Measurements from ENCODE around the gene ANO3.
"Not testable (repeated sequence)": the region's sequence is repeated elsewhere in the genome, so short reads cannot be mapped to it uniquely, and the experiment has no call there.

The ANO3 gene

DNA sequence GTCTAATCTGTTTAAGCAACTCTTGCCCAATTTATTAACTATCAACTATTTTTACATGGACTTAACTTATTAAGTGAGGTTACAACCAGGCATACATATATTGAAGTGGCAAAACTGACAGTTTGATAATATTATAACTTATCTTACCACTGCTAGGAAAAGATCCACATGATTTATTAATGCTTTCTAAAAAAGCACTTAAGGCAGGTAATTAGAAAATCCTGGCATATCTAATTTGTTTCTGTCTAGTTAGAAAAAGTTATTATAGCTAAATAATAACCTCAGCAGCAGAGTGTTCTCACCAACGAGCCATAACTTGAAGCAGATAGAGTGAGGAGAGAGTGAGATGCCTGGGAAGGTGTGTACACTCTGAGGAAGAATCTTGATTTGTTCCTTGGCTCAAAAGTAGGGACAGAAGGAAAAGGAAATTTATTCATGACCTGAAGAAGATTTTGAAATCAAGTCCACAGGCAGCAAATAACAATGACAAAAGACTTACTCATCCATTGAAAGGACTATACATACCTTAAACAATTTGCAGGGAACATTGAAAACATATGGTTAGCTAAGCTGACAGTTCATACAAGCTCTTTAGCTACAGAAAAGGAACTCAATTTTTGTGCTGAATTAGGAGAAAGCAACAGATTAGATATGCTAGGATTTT is 247.2 kb downstream of the ANO3 start:
- DNase-seq, result no peak

DNA sequence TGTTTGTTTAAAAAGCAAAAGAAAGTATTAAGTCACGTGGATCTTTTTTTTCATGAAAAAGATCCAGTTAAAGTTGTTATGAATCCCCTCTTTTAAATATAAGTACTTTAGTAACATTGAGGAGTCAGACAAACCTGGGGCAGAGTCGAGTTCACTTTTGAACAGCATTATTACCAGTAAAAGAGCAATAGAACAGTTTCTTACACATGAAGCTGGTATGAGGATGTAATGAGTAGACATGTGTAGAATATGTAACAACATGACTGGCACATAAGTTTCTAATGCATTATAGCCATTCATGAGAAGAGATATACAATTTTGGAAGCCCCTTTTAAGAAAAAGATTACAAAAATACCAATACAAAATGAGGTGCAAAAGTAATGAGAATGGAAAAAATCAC is 247.8 kb downstream of the ANO3 start:
- DNase-seq, result no peak

DNA sequence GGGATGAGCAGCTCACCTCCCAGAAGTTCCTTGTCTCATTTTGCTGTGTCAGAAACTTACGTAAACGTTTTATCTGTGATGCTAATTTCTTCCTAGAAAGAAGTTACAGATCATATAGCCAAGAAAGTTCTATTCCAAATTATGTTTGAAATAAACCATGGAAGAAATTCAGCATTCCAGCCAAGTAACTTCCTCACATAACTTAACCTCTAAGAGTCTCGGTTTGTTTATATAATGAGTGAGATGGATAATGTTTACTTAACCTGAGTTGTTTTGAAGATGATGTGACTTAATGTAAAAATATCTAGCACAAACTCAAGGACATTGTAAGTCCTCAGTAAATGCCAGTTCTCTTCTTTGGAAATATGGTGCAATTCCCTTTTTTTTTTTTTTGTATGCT is 249.0 kb downstream of the ANO3 start:
- no peak for DNase-seq

DNA sequence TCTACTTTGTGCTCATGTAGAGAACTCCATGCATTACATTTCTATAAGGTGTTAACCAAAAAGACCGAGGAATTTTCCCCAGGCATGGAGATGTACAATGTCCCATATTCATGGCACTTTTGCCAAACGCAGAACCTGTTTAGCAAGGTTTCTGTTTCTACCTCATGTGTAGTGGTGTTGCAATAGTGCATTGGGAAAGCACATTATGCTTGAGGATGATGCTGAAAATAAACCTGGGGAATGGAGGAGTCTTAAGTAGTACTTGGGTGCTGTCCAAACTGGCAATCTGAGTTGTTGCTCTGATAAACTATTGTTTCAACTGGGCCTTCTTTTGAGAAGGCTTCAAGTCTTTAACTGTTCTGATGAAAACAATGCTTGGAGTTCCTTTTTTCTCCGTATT is 251.6 kb downstream of the ANO3 start:
- DNase-seq, result no peak

DNA sequence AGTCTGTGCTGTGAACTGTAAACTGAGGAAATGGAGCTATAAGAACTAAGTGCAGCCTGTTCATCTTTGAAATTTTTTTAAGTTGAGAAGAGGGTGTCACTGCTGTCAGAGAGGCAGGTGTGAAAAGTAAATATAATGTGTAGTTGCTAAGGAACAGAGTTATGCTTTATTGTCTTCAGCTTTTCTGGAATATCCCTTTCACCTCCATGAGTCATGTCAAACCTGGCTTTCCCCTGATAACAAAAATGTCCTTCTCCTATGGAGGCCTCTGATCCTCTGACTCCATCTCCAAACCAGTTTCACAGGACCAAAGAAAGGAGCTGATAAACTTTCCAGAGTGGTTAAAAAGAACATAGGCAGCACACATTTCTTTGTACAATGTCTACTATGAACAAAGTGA is 252.9 kb downstream of the ANO3 start:
- DNase-seq, result no peak

DNA sequence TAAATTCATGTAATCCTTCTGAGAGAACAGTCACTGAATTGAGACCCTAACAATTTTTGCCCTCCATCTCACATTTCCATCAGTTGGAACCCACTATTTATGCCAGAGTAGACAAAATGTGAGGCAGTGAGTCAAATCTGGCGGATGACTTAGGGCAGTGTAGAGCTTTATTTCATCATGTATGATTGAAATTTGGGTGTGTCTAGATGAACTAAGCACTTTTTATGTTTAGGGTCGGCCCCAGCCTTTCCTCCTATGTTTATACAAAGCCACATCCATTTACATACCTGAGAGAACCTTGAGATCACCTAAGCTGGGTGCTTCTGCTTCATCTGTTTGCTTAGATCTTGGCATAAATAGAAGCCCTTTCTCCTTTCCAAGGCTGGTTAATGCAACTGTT is 255.1 kb downstream of the ANO3 start:
- DNase-seq, result no peak

DNA sequence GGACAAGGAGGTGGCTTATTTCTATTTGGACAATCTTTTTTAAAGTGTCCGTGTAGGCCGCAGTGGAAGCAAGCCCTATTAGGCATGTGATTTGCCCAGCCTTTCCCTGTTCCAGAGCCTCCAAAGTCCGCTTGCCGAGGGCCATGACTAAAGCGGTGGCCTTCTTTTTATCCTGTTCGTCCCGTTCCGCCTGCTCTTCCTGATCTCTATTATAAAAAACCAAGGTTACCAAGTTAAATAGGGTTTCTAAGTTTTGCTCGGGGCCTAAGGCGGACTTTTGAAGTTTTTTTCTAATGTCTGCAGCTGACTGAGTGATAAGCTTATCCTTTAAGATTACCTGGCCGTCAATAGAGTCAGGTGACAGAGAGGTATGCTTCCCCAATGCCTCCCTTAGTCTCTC is 261.8 kb downstream of the ANO3 start:
- DNase-seq, result no peak

DNA sequence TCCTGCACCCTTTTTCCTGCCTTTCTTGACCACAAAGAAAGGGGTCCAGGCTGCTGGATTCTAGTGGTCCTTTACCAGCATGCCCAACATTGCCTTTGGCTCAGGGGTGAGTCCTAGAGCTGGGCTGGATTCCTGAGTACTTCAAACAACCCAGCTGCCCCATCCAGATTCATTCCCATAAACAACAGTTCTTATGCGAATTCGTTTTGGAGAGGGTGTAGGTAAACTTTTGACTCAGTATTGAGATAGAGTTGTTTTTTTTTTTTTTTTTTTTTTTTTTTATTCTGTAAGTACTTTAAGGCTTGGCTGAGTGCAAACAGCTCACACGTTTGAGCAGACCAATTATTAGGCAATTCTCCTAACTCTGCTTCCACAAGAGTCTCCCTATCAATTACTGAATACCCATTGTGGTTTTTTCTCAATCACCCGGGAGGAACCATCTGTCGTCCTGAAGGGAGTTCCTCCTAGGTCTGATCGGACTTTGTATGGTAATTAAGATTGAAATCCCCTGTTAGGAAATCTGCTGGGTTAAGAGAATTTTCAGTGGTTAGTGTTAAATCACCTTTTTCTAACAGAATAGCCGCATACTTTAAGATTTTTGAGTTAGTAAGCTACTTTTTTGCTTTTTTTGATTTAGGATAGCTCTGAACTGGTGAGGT is 263.4 kb downstream of the ANO3 start:
- DNase-seq, result not testable (repeated sequence)

DNA sequence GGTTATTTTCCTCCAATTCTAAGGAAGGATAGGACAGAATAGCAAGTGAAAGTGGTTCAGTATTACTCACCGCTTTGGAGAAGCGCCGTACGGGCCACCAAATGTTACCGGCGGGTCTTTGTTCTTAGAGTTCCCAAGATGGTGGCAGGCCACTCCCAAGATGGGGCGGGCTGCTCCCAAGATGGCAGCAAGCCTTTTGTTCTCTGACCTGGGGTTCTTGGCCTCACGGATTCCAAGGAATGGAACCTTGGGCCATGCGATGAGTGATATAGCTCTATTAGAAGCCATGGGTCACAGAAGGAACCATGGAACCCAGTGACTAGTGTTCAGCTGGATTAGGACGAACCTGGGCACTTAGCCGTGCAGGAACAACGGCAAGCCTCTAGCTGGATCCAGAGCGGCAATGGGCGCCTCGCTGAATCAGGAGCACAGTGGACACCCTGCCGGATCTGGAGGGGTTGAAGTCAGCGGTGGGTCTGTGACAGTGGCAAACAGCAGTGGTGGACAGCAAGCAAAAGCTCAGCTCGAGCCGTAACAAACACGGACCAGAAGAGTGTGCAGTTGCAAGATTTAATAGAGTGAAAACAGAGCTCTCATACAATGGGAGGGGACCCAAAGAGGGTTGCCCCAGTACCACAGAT is 265.2 kb downstream of the ANO3 start:
- not testable (repeated sequence) for DNase-seq

DNA sequence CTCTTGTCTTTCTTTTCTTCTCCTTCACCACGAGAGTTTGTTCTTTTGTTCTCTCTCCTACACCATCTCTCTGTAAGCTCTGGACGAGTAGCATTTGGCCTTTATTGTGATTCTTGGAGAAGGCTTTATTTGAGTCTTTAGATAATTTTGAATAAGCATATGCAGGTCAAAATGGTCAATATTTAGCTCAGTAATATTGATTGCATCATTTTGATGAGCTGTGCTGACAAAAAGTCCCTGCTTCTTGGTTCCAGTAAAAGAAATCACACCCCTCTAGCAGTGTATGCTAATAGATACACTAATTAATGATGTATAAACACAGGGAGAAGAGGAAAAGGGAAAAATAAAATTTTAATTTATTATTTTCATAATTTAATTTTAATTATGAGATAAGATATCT is 266.0 kb downstream of the ANO3 start:
- no peak for DNase-seq

DNA sequence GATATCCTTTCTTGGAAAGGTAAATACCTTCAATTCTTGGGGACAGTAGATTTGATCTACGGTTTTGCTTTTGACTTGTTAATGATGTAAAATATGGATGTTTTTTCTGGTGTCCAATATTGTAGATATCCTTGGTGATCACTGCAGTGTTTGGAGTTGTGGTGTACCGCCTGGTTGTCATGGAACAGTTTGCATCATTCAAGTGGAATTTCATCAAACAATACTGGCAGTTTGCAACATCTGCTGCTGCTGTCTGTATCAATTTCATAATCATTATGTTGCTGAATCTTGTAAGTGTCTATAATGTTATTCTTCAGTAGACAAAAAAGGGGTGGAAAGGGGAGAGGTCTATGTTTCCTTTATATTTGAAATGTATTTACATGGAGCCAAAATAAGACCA is 267.5 kb downstream of the ANO3 start:
- no peak for DNase-seq

DNA sequence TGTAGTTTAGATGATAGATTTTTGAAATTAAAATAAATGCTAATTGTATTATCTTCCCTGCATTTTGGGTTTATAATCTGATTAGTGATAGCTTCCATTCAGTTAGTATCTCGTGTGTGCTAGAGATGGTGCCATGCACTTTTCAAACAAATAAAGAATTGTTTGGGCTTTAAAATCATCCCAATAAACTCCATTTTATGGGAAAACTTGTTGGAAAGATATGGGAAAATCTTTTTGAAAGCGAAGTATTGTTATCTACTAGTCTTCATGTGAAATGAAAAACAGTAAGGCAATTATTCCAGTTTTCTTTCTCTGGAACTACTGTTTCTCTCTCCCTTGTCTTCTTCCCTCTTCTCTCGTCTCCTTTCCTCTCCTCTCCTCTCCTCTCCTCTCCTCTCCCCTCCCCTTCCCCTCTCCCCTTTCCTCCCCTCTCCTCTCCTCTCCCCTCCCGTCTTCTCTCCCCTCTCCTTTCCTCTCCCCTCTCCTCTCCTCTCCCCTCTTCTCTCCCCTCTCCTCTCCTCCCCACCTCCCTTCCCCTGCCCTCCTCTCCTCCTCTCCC is 268.0 kb downstream of the ANO3 start:
- DNase-seq, result no peak

DNA sequence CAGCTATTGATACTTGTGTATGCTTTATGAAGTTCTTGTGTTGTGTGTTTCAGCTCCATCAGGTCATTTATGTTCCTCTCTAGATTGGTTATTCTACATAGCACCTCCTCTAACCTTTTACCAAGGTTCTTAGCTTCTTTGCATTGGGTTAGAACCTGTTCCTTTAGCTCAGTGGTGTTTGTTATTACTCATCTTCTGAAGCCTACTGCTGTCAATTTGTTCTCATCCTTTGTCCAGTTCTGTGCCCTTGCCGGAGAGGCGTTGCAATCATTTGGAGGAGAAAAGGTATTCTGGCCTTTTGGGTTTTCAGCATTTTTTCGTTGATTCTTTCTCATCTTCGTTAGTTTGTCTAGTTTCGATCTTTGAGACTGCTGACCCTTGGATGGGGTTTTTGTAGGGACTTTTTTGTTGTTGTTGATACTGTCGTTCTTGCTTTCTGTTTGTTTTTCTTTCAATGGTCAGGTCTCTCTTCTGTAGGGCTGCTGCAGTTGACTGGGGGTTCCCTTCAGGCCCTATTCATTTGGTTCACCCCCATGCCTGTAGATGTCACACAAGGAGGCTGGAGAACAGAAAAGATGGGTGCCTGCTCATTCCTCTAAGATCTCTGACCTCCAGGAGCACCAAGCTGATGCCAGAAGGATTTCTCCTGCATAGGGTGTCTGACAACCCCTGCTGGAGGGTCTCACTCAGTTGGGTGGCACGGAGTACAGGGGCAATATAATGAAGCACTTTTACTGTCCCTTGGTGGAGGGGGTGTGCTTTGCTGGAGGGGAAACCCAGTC is 276.0 kb downstream of the ANO3 start:
- no peak for DNase-seq

DNA sequence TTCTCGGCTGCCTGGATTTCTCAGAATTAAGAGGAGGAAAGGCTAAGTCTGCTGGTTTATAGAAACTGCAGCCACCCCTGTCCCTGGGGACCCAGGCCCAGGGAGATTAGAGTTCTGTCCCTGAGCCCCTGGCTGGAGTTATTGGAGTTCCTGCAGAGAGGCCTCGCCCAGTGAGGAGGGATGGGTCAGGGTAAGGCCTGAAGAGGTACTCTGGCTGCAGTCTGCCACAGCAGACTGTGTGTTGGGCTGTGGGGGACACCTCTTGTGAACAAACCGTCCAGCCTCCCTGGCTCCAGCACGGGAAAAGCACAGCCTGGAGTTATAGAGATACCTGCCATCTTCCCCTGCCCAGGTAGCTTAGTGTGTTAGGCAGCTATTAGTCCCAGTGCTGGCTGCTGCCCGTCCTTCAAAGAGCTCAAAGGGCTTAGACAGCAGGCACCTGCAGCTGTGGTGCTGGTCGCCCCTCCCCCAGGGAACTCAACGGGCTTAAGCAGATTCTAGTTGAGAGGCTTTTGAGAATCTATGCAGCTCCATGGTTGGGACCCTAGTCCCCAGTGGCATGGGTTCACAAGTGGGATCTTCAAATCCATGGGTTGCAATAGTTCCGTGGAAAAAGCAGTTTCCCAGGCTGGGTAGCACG is 276.7 kb downstream of the ANO3 start:
- no peak for DNase-seq

DNA sequence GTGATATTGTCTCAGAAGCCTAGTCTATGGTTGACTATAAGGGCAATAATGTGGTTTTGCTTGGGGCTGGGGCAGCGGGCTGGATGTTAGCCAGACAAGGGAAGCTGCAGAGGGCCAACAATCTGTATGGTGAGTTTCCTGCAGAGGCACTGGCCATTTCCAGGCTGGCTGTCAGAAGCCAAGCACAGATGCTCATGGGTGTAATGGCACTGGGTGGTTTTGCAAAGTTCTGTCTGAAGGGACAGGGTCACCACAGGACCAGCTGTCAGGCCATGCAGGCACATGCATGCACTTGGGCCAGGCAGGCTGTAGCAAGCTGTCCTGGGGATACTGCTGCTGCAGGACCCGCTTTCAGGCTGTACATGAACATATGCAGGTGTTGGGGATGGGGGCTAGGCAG is 281.8 kb downstream of the ANO3 start:
- no peak for DNase-seq

DNA sequence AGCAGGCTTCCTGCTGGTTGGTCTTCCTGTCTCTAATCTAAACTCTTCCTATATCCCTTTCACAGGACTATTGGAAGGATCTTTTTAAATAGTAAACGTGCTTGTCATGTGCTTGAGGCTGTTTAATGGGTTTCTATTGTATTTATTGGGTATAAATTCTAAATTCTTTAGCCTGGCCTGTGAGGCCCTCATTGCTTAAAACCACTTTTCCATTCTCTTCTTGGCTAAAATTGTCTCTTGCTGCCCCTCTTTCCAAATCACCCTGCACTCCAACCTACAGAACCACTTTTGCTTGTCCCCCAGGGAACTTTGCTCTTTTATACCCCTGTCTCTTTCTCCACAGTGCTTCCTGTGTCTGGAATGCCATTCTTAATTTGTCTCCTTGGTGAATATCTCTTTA is 286.5 kb downstream of the ANO3 start:
- DNase-seq, result no peak

DNA sequence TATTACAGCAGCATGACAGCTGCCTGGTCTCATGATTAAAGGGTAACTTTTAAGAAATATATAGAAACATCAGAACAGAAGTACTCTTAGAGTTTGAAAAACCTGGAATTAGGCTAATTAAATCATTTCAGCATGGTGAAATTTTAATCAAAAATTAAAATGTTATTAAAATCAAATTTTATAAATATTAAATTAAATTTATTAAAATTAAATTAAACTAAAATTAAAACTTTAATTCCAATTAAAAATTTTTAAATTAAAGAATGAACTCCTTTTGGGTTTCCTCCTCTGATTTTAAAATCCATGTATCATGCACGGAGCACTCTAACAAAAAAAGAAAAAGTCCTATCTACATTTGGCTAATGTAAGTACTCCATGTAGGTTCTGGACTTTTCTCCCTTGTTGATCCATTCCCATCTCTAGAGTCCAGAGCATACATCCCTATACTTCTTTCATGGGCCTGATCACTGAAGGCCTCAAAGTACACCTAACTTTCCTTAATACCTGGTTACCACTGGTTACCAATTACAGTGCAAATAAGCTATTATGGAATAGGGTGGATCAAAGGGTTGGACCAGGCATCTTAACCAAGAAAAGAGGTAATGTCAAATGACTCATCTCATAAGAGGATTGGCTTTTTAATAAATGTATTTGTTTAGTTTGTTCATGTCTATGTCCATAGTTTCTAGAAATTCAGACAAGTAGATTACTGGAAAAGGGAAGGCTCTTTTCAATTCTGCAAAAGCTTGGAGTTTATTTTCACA is 288.5 kb downstream of the ANO3 start:
- no peak for DNase-seq

DNA sequence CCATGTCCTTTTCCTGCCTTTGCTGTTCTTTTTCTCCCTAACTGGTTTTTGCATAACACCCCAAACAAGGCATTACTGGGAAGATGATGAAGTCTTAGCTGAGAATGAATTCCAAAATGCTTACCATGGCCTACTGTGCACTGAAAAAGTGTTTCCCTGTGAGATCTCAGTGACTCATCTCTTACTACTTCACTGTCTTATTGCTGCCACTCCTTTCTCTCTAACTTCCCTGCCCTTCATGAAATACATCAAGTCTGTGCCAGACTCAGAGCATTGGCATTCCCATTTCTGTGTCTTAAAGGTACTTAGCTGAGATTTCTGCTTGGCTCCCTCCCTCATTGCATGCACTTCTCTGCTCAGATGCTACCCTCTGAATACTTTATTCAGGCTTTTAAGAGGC is 289.2 kb downstream of the ANO3 start:
- no peak for DNase-seq

DNA sequence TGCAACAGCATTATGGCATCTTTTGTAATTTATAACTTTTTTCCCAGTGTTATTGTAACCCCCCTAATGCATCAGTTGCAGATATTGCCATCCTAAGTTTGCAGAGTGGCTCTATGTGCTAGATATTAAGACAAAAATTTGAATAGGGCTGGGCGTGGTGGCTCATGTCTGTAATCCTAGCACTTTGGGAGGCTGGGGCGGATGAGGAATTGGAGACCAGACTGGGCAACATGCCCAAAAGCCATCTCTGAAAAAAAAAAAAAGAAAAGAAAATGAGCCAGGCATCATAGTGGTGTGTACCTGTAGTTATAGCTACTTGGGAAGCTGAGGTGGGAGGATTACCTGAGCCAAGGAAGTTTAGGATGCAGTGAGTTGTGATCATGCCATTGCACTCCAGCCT is 290.3 kb downstream of the ANO3 start:
- DNase-seq, result no peak

DNA sequence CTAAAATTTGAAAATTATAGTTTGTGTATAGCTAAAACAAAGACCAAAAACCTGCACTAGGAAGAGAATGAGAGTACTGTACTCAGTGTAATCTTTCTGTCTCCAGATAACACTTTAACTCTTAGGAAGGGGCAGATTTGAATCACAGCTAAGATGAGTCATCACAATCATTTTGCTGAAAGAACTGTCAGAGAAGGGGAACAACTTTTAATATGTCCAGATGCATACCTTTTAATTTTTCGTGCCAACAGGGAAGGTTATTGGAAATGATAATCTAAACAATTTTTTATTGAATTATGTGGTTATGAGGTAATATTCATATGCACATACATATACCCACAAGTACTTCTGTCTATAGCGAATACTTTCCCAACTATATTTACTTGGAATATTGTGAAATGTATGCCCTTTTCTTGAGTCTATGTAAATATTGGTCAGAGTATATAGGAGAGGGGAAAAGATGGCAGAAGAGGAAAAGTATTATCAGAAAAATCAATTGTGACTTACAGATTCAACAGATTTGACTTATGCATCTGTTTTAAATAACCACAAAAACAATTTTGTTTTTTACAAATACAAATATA is 291.2 kb downstream of the ANO3 start:
- no peak for DNase-seq

DNA sequence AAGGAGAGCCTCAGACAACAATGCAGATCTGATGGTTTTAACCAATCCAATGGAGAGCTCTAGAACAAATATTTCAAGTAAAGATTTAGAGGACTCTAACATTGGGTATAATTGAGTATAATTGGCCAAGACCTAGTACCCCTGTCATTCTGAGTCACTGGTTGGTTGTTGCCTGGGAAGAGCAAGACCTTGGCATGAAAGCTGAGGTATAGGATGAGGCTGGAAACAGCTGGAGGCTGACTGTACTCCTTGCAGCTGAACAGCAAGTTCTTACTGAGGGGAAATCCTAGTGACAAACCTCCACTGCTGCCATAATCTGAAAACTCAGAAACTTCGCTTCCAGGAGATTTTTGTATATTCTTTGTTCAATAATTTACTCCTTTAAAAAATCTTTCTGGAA is 294.4 kb downstream of the ANO3 start:
- no peak for DNase-seq
